Breast epithelium (tissue), 4 donors: Measurements from ENCODE around the gene FBLN1. TPM values are rescaled to one million over a fixed set of nuclear protein-coding genes. Genes with fewer than 3 reads are reported as not detected.
A peak's percentile ranks its signal among the peaks of the same experiment; 100 is the strongest.

Source experiments
- DNase-seq, 2 donors: peaks; one replicate each; pipeline ENCODE4 v3.0.0-alpha.2; 2019; ENCODE audit warnings: low spot score in 2 of 2
- H3K27ac ChIP-seq, 2 donors: fragments of 200-600 bp; sonication (generic) in 1 of 2; one replicate each; pipeline ENCODE4 v1.5.1; 2016 to 2019; ENCODE audit warnings: mild to moderate bottlenecking in 1 of 2
- H3K27me3 ChIP-seq, 2 donors: fragments of 200-600 bp; sonication (generic) in 1 of 2; one replicate each; pipeline versions ENCODE4 v1.5.1 to v1.6.0; 2017 to 2019; ENCODE audit warnings: control low read depth in 1 of 2, mild to moderate bottlenecking in 1 of 2
- H3K36me3 ChIP-seq: fragments of 200-600 bp; one replicate; pipeline ENCODE4 v1.5.1; 2019
- H3K4me1 ChIP-seq, 2 donors: fragments of 200-600 bp; sonication (generic); one replicate each; pipeline ENCODE4 v1.5.1; 2016 to 2019; ENCODE audit warnings: control low read depth in 1 of 2
- H3K4me3 ChIP-seq, 3 donors: fragments of 200-600 bp; sonication (generic); 1 replicate in 2 of 3; 2 replicates in 1 of 3; pipeline ENCODE4 v1.5.1; 2016 to 2019; ENCODE audit warnings: mild to moderate bottlenecking in 3 of 3, moderate library complexity in 2 of 3
- H3K9me3 ChIP-seq, 2 donors: fragments of 200-600 bp; sonication (generic) in 1 of 2; one replicate each; pipeline ENCODE4 v1.5.1; 2016 to 2019; ENCODE audit warnings: control low read depth in 1 of 2
- POLR2A ChIP-seq: fragments of 450-650 bp; IDR thresholded peaks from one replicate; pipeline ENCODE4 v1.6.1; 2016; ENCODE audit warnings: antibody characterized with exemption, mild to moderate bottlenecking, moderate library complexity
- POLR2AphosphoS5 ChIP-seq, 3 donors: sonication (generic); formaldehyde crosslinking; IDR thresholded peaks; one replicate each; pipeline ENCODE4 v1.6.1; 2017; ENCODE audit warnings: antibody characterized with exemption in 3 of 3
- intact Hi-C: fragments of 100-400 bp; cut with DNase I; formaldehyde crosslinking; loops from one replicate; pipeline ENCODE4 v1.15.1; 2023; ENCODE audit warnings: low total_unique reads
- total RNA-seq, 3 donors: library from RNA; depleted of rRNA; stranded (reverse); fragments of >200 nt; gene quantifications; one replicate each; pipeline ENCODE4 v1.1.0, GENCODE V29; 2016
- TF ChIP-seq, protein P1 (sequence below), 3 donors: fragments of 450-650 bp; IDR thresholded peaks; one replicate each; pipeline ENCODE4 v1.5.1; 2016 to 2017; ENCODE audit warnings: antibody characterized with exemption in 3 of 3, mild to moderate bottlenecking in 3 of 3, moderate library complexity in 3 of 3

The FBLN1 gene
- total RNA-seq, 3 donors from 2014 or later = 115 to 293 (median 267) TPM

- Histone ChIP-seq H3K36me3 (no peaks in the 10 kb centered on the region), H3K4me1 (no peaks in the 10 kb centered on the region), H3K27ac (no peak overlapping the region), H3K9me3 (no peaks in the 10 kb centered on the region), H3K4me3 (no peak overlapping the region), H3K27me3 (no peaks in the 10 kb centered on the region)
- intact Hi-C loops = no loop called here
- TF ChIP-seq, protein P1, sequence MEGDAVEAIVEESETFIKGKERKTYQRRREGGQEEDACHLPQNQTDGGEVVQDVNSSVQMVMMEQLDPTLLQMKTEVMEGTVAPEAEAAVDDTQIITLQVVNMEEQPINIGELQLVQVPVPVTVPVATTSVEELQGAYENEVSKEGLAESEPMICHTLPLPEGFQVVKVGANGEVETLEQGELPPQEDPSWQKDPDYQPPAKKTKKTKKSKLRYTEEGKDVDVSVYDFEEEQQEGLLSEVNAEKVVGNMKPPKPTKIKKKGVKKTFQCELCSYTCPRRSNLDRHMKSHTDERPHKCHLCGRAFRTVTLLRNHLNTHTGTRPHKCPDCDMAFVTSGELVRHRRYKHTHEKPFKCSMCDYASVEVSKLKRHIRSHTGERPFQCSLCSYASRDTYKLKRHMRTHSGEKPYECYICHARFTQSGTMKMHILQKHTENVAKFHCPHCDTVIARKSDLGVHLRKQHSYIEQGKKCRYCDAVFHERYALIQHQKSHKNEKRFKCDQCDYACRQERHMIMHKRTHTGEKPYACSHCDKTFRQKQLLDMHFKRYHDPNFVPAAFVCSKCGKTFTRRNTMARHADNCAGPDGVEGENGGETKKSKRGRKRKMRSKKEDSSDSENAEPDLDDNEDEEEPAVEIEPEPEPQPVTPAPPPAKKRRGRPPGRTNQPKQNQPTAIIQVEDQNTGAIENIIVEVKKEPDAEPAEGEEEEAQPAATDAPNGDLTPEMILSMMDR (IDR thresholded peaks at IDR 0.05) = no peak
- TF ChIP-seq POLR2A = no peak
- TF ChIP-seq POLR2AphosphoS5 (IDR thresholded peaks at IDR 0.05) = no peak
- no peak for DNase-seq
These were observed 74.2 kb downstream of the FBLN1 start for GRCh38 chr22:45576730-45577464.

DNA sequence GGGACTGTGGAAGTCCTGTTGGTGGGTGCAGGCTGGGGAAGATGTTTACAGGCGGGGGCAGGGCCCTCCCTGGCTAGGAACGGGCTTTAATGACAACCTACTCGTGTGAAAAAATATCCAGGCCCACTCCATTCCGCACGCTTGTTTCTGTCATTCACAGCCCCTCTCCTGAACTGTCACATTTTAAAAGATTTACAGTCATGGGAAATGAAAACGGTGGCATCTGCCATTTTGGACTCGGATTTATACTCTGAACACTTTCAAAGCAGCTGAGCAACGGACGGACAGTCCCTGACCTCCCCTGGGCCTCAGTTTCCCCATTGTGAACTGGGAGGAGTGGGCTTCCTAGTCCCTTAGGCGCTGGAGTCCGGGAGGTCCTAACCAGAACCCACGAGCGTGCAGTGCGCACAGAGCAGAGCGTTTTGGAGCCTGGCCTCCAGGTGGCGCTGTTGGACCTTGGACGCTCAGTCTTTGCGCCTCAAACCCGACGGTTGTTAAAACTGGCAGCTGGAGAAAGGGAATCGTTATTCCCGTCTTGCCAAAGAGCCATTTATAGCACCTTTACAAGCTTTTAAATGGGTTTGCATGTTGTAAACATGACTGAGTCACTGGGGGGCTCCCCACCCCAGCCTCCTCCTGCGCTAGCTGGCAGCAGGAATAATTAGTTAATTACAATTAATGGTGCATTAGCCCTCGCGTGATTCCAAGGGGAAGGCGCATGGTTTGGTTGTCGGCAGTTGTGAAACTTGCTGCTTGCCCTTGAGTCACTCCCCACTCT is 75.3 kb downstream of the FBLN1 start:
- H3K27ac ChIP-seq = no peak overlapping the region
- H3K9me3 ChIP-seq = no peaks in the 10 kb centered on the region
- peak; percentile 57 to 86 for DNase-seq
- H3K4me1 ChIP-seq = no peaks in the 10 kb centered on the region
- TF ChIP-seq POLR2AphosphoS5 (IDR thresholded peaks at IDR 0.05) (peak in 2 of 3 donors; percentile 23 to 48), POLR2A (no peak)
- TF ChIP-seq, protein P1 (IDR thresholded peaks at IDR 0.05) = peak; percentile 79 to 95 (median 95)
- no peaks in the 10 kb centered on the region for H3K27me3 ChIP-seq
- peak overlapping the region in 1 of 3 donors; percentile 8 for H3K4me3 ChIP-seq
- no peaks in the 10 kb centered on the region for H3K36me3 ChIP-seq
- intact Hi-C loops = no loop called here

- Histone ChIP-seq H3K27me3 (no peaks in the 10 kb centered on the region), H3K4me3 (no peak overlapping the region), H3K27ac (no peak overlapping the region), H3K36me3 (no peaks in the 10 kb centered on the region), H3K4me1 (no peaks in the 10 kb centered on the region), H3K9me3 (no peaks in the 10 kb centered on the region)
- intact Hi-C loops = no loop called here
- TF ChIP-seq POLR2A (no peak), POLR2AphosphoS5 (IDR thresholded peaks at IDR 0.05) (no peak)
- TF ChIP-seq, protein P1 (IDR thresholded peaks at IDR 0.05) = no peak
- DNase-seq = no peak
These were observed 76.0 kb downstream of the FBLN1 start for GRCh38 chr22:45578524-45579147.

GRCh38 chr22:45579306-45579705 is 76.6 kb downstream of the FBLN1 start:
- TF ChIP-seq POLR2AphosphoS5 (IDR thresholded peaks at IDR 0.05) = no peak
- TF ChIP-seq, protein P1 (IDR thresholded peaks at IDR 0.05) = no peak
- no peak for TF ChIP-seq POLR2A
- H3K36me3 ChIP-seq = no peaks in the 10 kb centered on the region
- DNase-seq = no peak
- no peaks in the 10 kb centered on the region for H3K27me3 ChIP-seq
- no peak overlapping the region for H3K4me3 ChIP-seq
- intact Hi-C loops = no loop called here
- H3K4me1 ChIP-seq = no peaks in the 10 kb centered on the region
- no peak overlapping the region for H3K27ac ChIP-seq
- H3K9me3 ChIP-seq = no peaks in the 10 kb centered on the region
